CD1c-positive myeloid dendritic cell (primary cell): Measurements from ENCODE around the gene SMCO4.
"Not testable (repeated sequence)": the region's sequence is repeated elsewhere in the genome, so short reads cannot be mapped to it uniquely, and the experiment has no call there.

Experiments
- DNase-seq: peaks from one replicate; pipeline ENCODE4 v3.0.0-alpha.2; 2016; ENCODE audit errors: extremely low spot score

Gene SMCO4

DNA sequence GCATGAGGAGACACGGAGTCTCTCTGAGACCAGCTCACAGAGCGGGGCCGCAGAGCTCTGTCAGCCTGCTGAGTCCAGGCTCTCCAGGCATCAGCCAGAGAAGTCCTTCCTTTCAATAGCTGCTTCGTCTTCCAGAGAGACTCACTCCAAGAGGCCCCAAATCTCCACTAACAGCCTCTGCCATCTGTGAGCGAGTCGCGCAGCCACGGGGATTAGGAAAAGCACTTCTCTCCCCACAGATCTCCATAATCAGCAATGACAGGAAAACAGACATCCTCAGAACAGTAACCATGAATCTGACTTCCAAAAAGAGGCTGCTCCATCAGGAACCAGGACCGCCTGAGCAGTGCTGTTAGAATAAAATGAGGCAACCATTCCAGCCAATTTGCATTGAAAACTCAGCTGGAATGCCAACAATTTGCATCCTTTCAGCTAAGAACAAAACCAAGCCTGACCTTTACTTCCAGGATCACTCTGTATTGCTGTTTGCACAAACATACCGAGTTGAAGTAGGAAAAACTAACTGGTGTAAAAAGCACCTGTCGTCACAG lies 65.4 kb downstream of the SMCO4 start:
- no peak for DNase-seq

DNA sequence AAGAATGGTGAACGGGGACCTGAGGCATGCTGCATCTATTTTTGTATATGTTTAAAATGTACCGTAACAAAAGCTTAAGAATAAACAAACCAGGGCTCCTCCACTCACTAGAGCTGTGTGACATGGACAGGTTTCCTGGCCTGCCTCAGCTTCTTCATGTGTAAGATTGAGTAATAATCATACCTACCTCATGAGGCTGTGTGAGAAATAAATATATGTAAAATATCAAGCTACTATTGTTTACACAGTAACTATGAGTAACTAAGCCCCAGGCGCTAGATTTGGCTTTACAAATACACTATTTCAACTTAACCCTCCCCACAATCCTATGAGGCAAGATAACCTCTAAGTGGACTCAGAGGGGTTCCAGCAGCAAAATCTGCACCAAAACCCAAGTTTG lies 66.4 kb downstream of the SMCO4 start:
- no peak for DNase-seq

DNA sequence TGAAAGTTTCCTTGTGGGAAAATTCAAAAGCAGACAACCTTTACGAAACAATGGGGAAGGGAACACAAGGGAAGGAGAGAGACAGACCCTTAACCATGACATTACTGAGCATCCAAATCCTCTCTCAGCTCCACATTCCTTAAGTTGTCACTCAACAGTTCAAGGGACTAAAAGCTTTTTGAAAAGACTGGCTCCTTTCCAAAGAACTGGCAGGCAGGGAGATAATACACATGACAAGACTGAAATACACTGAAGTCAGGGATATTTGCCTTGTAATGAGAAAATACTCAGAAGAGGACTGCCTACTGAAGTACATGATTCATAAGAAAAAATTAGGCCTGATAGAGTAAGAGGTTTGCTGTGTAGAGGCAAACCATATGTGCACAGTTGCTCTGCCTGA lies 69.1 kb downstream of the SMCO4 start:
- DNase-seq: no peak

DNA sequence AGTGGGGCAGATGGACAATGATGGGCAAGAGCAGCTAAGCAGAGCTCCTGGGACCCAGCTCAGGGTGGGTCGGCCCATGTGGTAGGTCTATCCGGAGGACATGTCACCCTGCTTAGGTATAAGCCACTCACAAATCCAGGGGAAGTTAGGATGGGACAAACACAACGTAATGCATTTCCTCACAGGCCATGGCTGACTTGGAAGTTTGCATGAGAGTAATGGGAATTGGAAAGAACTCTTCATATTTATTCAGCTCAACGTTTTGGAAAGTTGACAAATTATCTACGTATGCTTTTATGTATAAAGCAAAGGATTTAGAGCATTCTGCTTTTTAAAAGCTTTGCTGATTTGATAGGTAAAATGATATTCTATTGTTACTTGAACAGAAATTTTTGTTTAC lies 74.9 kb downstream of the SMCO4 start:
- no peak for DNase-seq

DNA sequence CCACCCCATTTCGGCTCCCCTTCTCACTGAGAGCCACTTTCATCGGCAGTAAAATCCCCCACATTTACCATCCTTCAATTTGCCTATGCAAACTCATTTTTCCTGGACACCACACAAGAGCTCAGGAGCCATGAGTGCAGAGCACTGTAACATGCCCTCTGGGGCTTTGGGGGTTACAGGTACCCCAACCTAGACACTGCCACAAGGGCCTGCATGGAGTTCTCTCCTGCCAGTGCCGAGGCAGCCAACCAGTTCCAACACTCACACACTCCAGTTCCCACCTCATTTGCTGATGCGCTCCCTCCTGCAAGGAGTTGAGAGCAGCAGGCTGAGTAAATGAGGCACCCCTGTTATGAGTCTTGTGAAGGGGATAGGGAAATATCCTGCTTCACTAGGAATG lies 76.1 kb downstream of the SMCO4 start:
- DNase-seq: no peak

DNA sequence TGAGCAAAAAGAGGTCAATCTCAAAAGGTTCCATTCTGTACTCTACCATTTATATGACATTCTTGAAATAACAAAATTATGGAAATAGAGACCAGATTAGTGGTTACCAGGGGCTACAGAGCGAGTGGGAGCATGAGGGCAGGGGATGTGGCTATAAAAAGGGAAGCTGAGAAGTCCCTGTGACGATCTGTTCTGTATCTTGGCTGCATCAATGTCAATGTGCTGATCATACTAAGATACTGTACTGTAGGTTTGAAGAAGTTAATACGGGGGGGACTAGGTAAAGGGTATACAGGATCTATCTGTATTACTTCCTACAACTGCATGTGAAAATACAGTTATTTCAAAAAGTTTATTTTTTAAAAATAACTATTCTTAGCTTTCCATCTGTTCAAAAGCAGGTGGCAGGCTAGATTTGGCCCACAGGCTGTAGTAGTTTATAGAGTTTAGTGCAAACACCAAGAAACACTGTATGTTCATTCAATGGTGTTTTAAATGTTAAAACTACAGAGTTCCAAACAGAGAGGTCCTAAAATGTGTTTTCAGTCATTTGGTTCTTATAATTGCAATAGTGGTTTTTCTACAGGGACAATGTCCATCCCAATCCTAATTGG lies 78.2 kb downstream of the SMCO4 start:
- DNase-seq: no peak

DNA sequence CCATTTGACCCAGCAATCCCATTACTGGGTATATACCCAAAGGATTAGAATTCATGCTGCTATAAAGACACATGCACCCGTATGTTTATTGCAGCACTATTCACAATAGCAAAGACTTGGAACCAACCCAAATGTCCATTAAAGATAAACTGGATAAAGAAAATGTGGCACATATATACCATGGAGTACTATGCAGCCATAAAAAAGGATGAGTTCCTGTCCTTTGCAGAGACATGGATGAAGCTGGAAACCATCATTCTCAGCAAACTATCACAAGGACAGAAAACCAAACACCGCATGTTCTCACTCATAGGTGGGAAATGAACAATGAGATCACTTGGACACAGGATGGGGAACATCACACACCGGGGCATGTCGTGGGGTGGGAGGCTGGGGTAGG lies 79.5 kb downstream of the SMCO4 start:
- DNase-seq: not testable (repeated sequence)

DNA sequence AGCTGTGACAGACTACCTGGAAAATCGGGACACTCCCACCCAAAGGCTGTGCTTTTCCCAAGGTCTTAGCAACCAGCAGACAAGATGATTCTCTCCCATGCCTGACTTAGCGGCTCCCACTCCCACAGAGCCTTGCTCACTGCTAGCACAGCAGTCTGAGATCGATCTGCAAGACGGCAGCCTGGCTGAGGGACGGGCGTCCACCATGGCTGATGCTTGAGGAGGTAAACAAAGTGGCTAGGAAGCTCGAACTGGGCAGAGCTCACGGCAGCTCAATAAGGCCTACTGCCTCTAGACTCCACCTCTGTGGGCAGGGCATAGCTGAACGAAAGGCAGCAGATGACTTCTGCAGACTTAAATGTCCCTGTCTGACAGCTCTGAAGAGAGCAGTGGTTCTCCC lies 84.9 kb downstream of the SMCO4 start:
- DNase-seq: no peak

DNA sequence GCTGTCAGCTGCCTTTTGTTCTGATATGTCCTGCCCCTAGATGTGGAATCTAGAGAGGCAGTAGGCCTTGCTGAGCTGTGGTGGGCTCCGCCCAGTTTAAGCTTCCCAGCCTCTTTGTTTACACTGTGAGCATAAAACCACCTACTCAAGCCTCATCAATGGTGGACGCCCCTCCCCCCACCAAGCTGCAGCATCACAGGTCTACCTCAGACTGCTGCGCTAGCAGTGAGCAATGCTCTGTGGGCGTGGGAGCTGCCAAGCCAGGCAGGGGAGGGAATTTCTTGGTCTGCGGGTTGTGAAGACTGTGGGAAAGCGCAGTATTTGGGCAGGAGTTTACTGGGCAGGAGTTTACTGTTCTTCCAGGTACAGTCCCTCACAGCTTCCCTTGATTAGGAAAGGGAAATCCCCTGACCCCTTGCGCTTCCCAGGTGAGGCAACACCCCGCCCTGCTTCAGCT lies 98.5 kb downstream of the SMCO4 start:
- DNase-seq: no peak

DNA sequence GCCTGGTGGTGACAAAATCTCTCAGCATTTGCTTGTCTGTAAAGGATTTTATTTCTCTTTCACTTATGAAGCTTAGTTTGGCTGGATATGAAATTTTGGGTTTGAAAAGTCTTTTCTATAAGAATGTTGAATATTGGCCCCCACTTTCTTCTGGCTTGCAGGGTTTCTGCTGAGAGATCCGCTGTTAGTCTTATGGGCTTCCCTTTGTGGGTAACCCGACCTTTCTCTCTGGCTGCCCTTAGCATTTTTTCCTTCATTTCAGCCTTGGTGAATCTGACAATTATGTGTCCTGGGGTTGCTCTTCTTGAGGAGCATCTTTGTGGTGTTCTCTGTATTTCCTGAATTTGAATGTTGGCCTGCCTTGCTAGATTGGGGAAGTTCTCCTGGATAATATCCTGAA lies 100.0 kb downstream of the SMCO4 start:
- not testable (repeated sequence) for DNase-seq

DNA sequence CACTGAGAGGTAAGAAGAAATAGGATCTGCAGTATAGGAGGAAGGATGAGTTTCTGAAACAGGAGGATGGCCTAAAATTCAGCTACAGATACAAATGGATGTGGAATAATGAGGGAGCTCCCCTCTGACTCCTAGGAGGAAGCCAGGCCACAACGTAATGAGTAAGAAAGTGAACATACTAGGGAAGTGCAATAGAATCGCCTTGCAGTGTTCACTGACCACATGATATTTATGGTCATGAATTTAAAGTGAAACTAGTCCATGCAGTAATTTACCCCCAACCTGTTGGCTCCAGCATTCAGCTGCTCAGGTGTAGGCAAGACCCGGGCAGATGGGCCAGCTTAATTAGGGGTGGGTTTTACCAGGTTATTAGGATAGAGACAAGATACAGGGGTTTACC lies 110.9 kb downstream of the SMCO4 start:
- no peak for DNase-seq
